A549 (cell line): Measurements from ENCODE around the gene MBNL1. TPM values are rescaled to one million over a fixed set of nuclear protein-coding genes. Genes with fewer than 3 reads are reported as not detected.

ENCODE experiments used
- ATAC-seq, 2 experiments: fragments of 200-7000 bp in 1 of 2; fragments of >200 bp in 1 of 2; cut with Nextera tagmentation in 1 of 2; cut with Tn5 transposase in 1 of 2; 3 replicates each; pipeline versions ENCODE4 v1.8.0 to v1.9.1; 2018 to 2020; ENCODE audit warnings: mild to moderate bottlenecking in 1 of 2, moderate library complexity in 1 of 2
- CTCF ChIA-PET: fragments of 300-600 bp; sonication (Branson Sonifier 250); formaldehyde crosslinking; extraction: SDS; loops from one replicate; lab custom pipeline; 2021; ENCODE audit warnings: antibody characterized with exemption, inconsistent platforms; lab: Yijun Ruan, JAX
- POLR2A ChIA-PET: fragments of 350-600 bp; formaldehyde crosslinking; extraction: SDS; loops from one replicate; lab custom pipeline; 2021; ENCODE audit warnings: antibody characterized with exemption, inconsistent platforms; lab: Yijun Ruan, JAX
- DNase-seq, 2 experiments: peaks; one replicate each; pipeline versions ENCODE4 v3.0.0 to v3.0.0-alpha.2; 2011 to 2016; ENCODE audit warnings: low read depth in 1 of 2, low spot score in 1 of 2
- FAIRE-seq: peaks from 2 replicates; lab custom pipeline; 2011; peaks lifted over from hg19 to GRCh38; lab: Jason Lieb, UNC
- H3K27ac ChIP-seq, 2 experiments: fragments of >200 bp; sonication (Bioruptor Twin); formaldehyde crosslinking; 3 replicates each; pipeline ENCODE4 v1.5.1; 2016 to 2017
- H3K4me1 ChIP-seq: fragments of >200 bp; sonication (Bioruptor Twin); formaldehyde crosslinking; 3 replicates; pipeline ENCODE4 v1.6.1; 2016
- H3K4me2 ChIP-seq: fragments of >200 bp; sonication (Bioruptor Twin); formaldehyde crosslinking; 3 replicates; pipeline ENCODE4 v1.6.1; 2016
- H3K4me3 ChIP-seq: fragments of >200 bp; sonication (Bioruptor Twin); formaldehyde crosslinking; 3 replicates; pipeline ENCODE4 v1.5.1; 2016
- H3K9me3 ChIP-seq: fragments of >200 bp; sonication (Bioruptor Twin); formaldehyde crosslinking; 3 replicates; pipeline ENCODE4 v1.6.1; 2016
- BCL3 ChIP-seq: fragments of >200 bp; sonication (Bioruptor Twin); formaldehyde crosslinking; IDR thresholded peaks from 3 replicates; pipeline ENCODE4 v1.6.1; 2016
- CEBPB ChIP-seq, 2 experiments: fragments of >200 bp in 1 of 2; sonication (Bioruptor Twin) in 1 of 2; formaldehyde crosslinking in 1 of 2; IDR thresholded peaks; 2 replicates each; pipeline ENCODE4 v1.6.1; 2012 to 2016
- CHD4 ChIP-seq: fragments of 200-600 bp; sonication (generic); IDR thresholded peaks from 2 replicates; pipeline ENCODE4 v1.6.1; 2016; ENCODE audit warnings: antibody characterized with exemption, mild to moderate bottlenecking, borderline replicate concordance
- CTCF ChIP-seq: fragments of >200 bp; sonication (Bioruptor Twin); formaldehyde crosslinking; IDR thresholded peaks from 3 replicates; pipeline ENCODE4 v1.5.1; 2016
- EHF ChIP-seq: fragments of 250-450 bp; sonication (Bioruptor Pico); IDR thresholded peaks from 2 replicates; pipeline ENCODE4 v1.5.0; 2020; ENCODE audit warnings: mild to moderate bottlenecking
- EHMT2 ChIP-seq: fragments of 200-600 bp; sonication (generic); IDR thresholded peaks from 2 replicates; pipeline ENCODE4 v1.6.1; 2016; ENCODE audit warnings: antibody characterized with exemption, low read depth, mild to moderate bottlenecking, moderate library complexity
- ESRRA ChIP-seq: fragments of 150-350 bp; IDR thresholded peaks from 2 replicates; pipeline ENCODE4 v1.6.1; 2014; ENCODE audit warnings: mild to moderate bottlenecking, low read length, borderline replicate concordance
- GATA3 ChIP-seq: IDR thresholded peaks from 2 replicates; pipeline ENCODE4 v1.6.1; 2012; ENCODE audit warnings: borderline replicate concordance
- HMGXB4 ChIP-seq: fragments of 250-450 bp; sonication (Bioruptor Pico); IDR thresholded peaks from 2 replicates; pipeline ENCODE4 v1.5.0; 2021; ENCODE audit warnings: mild to moderate bottlenecking, moderate library complexity, borderline replicate concordance
- KDM1A ChIP-seq: fragments of 200-600 bp; sonication (generic); IDR thresholded peaks from 2 replicates; pipeline ENCODE4 v1.6.1; 2016; ENCODE audit warnings: low read depth, mild to moderate bottlenecking
- KDM5A ChIP-seq: fragments of 200-600 bp; sonication (generic); IDR thresholded peaks from 2 replicates; pipeline ENCODE4 v1.6.1; 2016; ENCODE audit warnings: antibody characterized with exemption, mild to moderate bottlenecking
- MAX ChIP-seq: IDR thresholded peaks from 2 replicates; pipeline ENCODE4 v1.6.1; 2012
- PBX3 ChIP-seq: IDR thresholded peaks from 2 replicates; pipeline ENCODE4 v1.6.1; 2012
- POLR2AphosphoS2 ChIP-seq: conservative IDR thresholded peaks from 2 replicates; pipeline ENCODE4 v1.6.1; 2012; ENCODE audit warnings: low read length, improper control_type of control experiment, inconsistent platforms
- RAD21 ChIP-seq, 2 experiments: fragments of >200 bp in 1 of 2; sonication (Bioruptor Twin) in 1 of 2; formaldehyde crosslinking in 1 of 2; IDR thresholded peaks in 1 of 2; conservative IDR thresholded peaks in 1 of 2; 2 replicates in 1 of 2; 3 replicates in 1 of 2; pipeline ENCODE4 v1.6.1; 2012 to 2018; ENCODE audit warnings: inconsistent platforms in 1 of 2
- REST ChIP-seq: fragments of 200-600 bp; sonication (generic); IDR thresholded peaks from 2 replicates; pipeline ENCODE4 v1.6.1; 2016; ENCODE audit warnings: antibody characterized with exemption, mild to moderate bottlenecking, moderate library complexity
- RNF2 ChIP-seq: fragments of 200-600 bp; sonication (generic); IDR thresholded peaks from 2 replicates; pipeline ENCODE4 v1.6.1; 2016; ENCODE audit warnings: low read depth, mild to moderate bottlenecking, antibody characterized with exemption, moderate library complexity, borderline replicate concordance
- SMC3 ChIP-seq: fragments of >200 bp; sonication (Bioruptor Twin); formaldehyde crosslinking; IDR thresholded peaks from 3 replicates; pipeline ENCODE4 v1.6.1; 2018; ENCODE audit warnings: inconsistent platforms
- WGBS: methylation state at CpG from one replicate; pipeline ENCODE4 v1.1.6; 2017; ENCODE audit errors: missing lambda C conversion rate; 5-methylcytosine and 5-hydroxymethylcytosine counted together
- polyA plus RNA-seq, 4 experiments: library from polyadenylated mRNA; depleted of rRNA in 3 of 4; stranded (reverse); fragments of >200 nt; fragmentation: RNase III in 1 of 4; extraction: RNeasy Plus Mini Kit Qiagen cat#74134 plus additional on column Dnase treatment in 1 of 4; gene quantifications; 2 replicates in 3 of 4; 3 replicates in 1 of 4; pipeline ENCODE4 v1.2.3, GENCODE V29; 2011 to 2017

The MBNL1 gene
- polyA plus RNA-seq, 2 of the 4 experiments (the other 2 are of a cell fraction): 60.5 to 92.5 TPM

- no peak for ATAC-seq
- Histone ChIP-seq H3K27ac (no peak overlapping the region), H3K9me3 (no peaks in the 10 kb centered on the region)
- FAIRE-seq: no peak
- TF ChIP-seq CHD4 (no peak), EHF (CRISPR knock-in tag) (no peak), KDM5A (no peak), BCL3 (no peak), EHMT2 (no peak), HMGXB4 (CRISPR knock-in tag) (no peak), POLR2AphosphoS2 (no peak), ESRRA (no peak), CEBPB (IDR thresholded peaks at IDR 0.05) (no peak), GATA3 (no peak), SMC3 (no peak), MAX (no peak), RNF2 (no peak), CTCF (no peak), RAD21 (conservative IDR thresholded peaks at IDR 0.05 in 1 of 2, IDR thresholded peaks at IDR 0.05 in 1 of 2) (no peak), PBX3 (no peak), REST (no peak), KDM1A (no peak)
- TF ChIP-seq, all 56 proteins: peak for 0
- 36% methylated on average over 1 of the region's 1 CpG for WGBS
- H3K4me3 ChIP-seq: no peak overlapping the region
- peaks cover 59% of the 10 kb centered on the region for H3K4me1 ChIP-seq
- CTCF ChIA-PET: no interaction called here
- H3K4me2 ChIP-seq: 0 out of 3 replicates have a peak overlapping the region, but pooled peaks have one; percentile 6
- POLR2A ChIA-PET: no interaction called here
- no peak for DNase-seq
These were observed 24.7 kb downstream of the MBNL1 start for GRCh38 chr3:152293347-152294006.
